SK-N-DZ (cell line): ENCODE results near the gene TEX22.

Source experiments
- DNase-seq: peaks from one replicate; pipeline ENCODE4 v3.0.0-alpha.2; 2015; ENCODE audit warnings: low spot score

Gene TEX22

DNA sequence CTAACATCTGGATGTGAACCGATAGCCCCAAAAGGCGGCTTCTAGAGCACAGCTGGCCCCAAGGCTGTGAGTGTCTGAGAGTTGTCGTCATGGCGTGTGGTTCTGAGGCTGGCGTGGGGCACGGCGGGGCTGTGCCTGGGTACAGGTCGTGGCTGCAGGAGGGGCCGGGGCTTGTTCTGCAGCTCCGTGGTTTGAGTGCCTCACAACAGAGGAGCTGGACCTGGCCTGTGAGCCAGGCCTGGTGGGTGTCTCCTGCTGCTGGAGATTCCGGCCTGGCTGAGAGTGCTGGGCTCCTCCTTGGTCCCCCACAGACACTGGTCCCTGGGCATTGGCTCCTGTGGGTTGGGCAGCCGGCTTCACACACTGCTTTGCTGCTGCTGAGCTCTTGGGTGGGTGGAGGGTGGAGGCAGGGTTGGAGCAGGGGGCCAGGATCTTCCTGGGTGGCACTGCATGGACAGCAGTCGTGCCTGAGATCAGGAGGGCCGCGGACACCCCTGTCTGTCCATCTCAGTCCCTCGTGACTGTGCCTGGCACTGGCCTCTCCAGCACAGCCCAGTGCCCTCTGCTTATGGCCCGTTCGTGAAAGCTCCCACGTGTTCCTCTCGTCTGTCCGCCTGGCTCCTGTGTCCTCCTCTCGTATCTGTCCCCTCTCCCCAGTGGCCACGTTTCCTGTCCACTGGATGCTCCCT is 31.8 kb upstream of the TEX22 start:
- DNase-seq, result no peak

- no peak for DNase-seq
Measured at GRCh38 chr14:105367116-105368031, 31.0 kb upstream of the TEX22 start.

GRCh38 chr14:105368032-105368417 is 30.3 kb upstream of the TEX22 start:
- DNase-seq, result no peak

GRCh38 chr14:105368426-105368825 is 29.9 kb upstream of the TEX22 start:
- DNase-seq, result no peak

- DNase-seq, result no peak
Measured at GRCh38 chr14:105368910-105369652, 29.3 kb upstream of the TEX22 start.

DNA sequence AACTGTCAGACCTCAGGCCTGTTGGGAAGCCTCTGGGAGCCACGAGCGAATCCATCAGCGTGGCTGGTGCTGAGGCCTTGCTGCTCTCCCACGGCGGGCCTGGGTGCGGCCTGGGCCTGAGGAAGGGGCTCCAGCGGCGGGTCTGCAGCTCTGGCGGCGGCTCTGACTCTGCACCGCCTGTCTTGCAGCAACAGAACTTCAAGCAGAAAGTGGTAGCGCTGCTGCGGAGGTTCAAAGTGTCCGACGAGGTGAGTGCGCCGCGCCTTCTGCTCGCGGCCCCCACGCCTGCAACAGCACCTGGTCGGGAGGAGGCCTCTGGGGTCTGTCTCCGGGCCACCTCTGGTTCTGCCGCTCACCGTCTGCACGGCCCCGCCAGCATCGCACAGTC is 28.7 kb upstream of the TEX22 start:
- no peak for DNase-seq

- no peak for DNase-seq
Measured at GRCh38 chr14:105374389-105374788, 23.9 kb upstream of the TEX22 start.

DNA sequence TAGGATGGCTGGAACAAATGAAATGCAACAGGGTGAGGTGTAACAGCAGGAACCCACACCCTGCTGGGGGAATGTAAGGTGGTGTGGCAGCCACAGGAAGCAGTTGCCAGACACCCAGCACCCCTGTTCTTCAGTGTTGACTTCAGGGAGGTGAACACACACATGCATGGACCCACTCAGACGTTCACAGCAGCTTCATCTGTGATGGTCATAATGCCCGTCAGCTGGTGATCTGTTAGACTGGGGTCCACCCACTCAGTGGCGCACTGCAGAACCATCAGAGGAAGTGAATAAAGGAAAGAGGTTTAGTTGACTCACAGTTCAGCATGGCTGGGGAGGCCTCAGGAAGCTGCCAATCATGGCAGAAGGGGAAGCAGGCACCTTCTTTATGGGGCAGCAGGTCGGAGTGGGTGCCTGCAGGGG is 22.7 kb upstream of the TEX22 start:
- DNase-seq, result no peak

GRCh38 chr14:105376521-105377440 is 21.6 kb upstream of the TEX22 start:
- no peak for DNase-seq

DNA sequence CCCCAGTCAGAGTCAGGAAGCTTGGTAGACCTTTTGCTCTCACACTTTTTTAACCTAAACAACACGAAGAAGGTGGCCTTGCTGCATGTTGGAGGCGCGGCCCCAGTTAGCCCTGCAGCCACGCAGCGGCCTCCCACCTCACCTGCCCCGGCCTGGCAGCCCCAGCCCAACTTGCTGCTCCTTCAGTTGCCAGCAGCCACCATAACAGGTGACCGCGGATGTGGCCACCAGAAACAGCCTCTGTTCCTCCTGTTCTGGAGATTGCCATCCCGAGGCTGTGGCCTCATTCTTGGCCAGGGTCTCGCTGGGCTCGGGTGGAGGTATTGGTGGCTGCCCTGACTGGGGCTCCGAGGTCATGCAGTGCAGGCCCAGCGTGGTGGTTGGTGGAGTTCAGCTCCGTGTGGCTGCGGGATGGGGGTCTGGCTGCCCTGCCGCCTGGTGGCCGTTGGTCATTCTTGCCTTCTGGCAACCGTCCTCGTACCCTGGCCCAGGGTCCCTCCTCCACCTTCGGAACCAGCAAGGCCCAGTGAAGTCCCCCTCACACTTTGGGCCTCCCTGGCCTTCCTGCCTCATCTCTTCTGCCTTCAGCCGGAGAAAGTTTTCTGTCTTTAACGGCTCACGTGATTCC is 20.7 kb upstream of the TEX22 start:
- DNase-seq, result no peak

- no peak for DNase-seq
Measured at GRCh38 chr14:105378199-105378598, 20.1 kb upstream of the TEX22 start.

DNA sequence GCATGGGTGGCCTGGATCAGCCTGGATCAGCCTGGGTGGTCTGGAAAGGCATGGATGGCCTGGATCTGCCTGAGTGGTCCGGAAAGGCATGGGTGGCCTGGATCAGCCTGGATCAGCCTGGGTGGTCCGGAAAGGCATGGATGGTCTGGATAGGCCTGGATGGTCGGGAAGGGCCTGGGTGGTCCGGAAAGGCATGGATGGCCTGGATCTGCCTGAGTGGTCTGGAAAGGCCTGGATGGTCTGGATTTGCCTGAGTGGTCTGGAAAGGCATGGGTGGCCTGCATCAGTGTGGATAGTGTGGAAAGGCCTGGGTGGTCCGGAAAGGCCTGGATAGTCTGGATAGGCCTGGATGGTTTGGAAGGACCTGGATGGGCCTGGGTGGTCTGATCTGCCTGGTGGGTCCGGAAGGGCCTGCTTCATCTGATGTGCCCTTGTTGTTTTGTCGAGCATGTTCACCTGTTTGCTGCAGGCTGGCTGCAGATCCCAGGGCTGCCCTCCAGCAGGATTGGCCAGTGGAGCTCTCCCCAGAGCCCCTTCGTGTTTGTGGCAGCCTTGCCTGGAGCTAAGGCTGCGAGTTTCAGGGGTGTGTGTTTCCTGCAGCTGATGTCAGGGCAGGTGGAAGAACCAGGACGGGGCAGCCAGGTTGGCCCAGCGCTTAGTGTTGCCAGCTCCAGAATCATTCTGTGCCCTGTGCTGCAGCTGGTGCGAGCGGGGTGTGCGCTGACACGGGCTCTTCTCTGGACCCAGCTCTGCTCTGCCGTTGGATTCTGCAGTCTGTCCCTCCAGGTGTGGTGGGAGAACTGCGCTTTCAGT is 19.3 kb upstream of the TEX22 start:
- DNase-seq, result no peak

DNA sequence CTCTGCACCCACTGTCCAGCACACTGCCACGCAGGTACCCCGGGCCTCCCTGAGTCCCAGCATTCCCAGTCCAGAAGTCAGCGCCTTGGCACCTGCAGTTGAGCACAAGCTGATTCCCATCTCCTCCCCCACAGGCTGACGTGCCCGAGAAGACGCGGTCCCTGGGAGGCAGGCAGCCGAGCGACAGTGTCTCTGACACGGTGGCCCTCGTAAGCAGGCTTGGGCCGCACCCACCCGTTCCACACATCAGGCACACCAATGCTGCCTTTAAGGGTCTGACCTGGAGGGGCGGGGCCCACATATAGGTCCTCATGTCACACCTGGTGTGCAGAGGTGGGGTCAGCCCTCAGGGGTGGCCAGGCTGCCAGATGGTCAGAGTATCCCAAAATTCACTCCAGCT is 18.4 kb upstream of the TEX22 start:
- no peak for DNase-seq

DNA sequence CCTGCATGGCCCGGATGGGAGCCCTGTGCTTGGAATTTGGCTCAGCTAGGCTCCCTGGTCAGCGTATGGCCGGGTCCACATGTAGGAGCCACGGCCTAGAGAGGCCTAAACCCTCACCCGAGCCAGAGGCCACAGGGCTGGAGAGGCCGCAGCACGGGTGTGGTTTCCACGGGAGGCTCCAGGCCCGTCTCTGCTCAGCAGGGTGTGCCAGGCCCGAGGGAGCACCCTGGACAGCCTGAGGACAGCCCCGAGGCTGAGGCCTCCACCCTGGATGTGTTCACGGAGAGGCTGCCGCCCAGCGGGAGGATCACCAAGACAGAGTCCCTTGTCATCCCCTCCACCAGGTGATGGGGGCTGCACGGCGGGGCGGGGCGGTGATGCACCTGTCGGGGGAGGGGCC is 17.6 kb upstream of the TEX22 start:
- no peak for DNase-seq

DNA sequence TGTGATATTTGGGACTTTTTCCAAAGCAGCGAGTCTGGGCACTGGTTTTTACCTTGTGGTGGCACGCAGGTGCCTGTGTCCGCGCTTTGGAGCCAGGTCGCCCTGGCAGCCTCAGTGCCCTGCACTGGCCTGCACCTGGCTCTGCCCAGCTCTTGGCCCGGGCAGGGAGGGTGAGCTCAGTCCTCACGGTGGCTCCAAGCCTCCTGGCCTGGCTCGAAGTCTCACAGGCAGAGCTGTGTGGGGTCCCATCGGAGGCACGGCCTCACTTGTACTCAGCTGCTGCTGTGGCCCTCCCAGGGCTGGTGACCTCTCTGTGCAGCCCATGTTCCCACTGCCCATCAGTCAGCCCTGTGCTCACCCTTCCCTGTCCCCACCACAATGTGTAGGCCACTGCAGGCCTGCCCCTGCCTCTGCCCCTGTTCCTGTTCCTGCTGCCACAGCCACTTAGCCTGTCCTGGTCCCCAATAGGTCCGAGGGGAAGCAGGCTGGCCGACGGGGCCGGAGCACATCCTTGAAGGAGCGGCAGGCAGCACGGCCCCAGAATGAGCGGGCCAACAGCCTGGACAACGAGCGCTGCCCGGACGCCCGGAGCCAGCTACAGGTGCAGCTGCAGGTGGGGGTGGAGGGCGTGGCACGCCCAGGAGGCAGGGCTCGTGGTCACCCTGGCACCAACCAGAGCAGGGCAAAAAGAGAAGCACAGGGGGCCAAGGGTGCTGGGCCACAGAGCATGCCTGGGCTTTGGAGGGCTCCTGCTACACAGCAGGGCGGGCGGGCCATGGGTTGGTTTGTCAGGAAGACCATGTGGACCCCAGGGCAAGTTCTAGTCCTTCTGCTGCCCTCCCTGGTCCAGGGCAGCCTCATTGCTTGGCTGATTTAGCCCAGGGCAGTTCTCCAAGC is 16.6 kb upstream of the TEX22 start:
- DNase-seq, result no peak

GRCh38 chr14:105382343-105383082 is 15.8 kb upstream of the TEX22 start:
- DNase-seq, result no peak

DNA sequence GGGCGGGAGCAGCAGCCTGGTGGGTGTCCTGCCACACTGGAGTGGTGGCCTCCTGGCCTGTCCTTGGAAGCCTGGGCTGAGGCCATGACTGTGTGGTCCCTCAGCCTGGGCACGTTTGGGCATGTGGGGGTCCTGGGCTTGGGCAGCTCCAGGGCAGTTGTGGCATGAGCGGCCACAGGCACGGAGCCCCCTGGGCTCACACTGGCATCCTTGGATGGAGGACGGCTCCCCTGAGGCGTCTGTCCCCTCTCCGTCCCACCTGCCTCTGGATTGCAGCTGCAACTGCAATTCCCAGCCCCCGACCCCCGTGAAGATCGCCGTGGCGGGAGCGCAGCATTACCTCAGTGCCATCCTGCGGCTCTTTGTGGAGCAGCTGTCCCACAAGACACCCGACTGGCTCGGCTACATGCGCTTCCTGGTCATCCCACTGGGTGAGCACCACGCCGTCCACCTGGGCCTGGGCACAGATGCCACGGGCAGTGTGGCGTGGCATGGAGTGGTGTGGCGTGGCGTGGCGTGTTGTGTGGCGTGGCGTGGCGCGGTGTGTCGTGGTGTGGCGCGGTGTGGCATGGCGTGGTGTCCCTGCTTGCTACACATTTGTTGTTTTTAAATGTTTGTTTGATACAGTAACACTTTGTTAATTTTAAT is 15.1 kb upstream of the TEX22 start:
- DNase-seq, result no peak
